ENCODE measurements around the gene DCAF6.

DCAF6 gene

GRCh38 chr1:167968569-167968968 lies 32.1 kb downstream of the DCAF6 start:
- no peak for DNase-seq (ENCODE audit: low spot score)

DNA sequence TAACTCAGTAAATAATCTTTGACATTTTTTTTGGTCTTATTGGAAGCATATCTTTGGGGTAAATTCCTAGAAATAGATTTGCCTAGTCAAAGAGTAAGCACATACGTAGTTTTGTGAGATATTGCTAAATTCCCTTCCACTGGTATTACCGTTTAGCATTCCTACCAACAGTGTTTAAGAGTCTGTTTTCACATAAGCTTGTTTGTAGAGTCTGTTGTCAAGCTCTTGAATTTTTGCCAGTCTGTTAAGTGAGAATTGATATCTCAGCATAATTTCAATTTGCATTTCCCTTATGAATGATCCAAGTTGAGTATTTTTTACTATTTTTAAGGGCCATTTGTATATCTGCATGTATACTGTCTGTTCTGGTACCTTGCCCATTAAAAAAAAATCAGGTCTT lies 37.3 kb downstream of the DCAF6 start:
- DNase-seq (ENCODE audit: low spot score), result no peak

GRCh38 chr1:167974698-167975097 lies 38.2 kb downstream of the DCAF6 start:
- no peak for DNase-seq (ENCODE audit: low spot score)

GRCh38 chr1:167977245-167977644 lies 40.8 kb downstream of the DCAF6 start:
- no peak for DNase-seq (ENCODE audit: low spot score)

DNA sequence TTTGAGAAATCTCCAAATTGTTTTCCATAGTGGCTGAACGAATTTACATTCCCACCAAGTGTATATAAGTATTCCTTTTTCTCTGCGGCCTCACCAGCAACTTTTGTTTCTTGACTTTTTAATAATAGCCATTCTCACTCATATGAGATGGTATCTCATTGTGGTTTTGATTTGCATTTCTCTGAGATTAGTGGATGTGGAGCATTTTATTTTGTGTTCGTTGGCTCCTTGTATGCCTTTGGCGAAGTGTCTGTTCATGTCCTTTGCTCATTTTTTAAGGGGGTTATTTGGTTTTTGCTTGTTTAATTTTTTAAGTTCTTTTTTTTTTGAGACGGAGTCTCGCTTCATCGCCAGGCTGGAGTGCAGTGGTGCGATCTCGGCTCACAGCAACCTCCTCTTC lies 45.5 kb downstream of the DCAF6 start:
- DNase-seq (ENCODE audit: low spot score), result no peak

- DNase-seq (ENCODE audit: low spot score), result no peak
These were observed 47.4 kb downstream of the DCAF6 start for GRCh38 chr1:167983797-167984420.

GRCh38 chr1:167984886-167985489 lies 48.5 kb downstream of the DCAF6 start:
- no peak for DNase-seq (ENCODE audit: low spot score)

GRCh38 chr1:167987174-167987573 lies 50.7 kb downstream of the DCAF6 start:
- no peak for DNase-seq (ENCODE audit: low spot score)

DNA sequence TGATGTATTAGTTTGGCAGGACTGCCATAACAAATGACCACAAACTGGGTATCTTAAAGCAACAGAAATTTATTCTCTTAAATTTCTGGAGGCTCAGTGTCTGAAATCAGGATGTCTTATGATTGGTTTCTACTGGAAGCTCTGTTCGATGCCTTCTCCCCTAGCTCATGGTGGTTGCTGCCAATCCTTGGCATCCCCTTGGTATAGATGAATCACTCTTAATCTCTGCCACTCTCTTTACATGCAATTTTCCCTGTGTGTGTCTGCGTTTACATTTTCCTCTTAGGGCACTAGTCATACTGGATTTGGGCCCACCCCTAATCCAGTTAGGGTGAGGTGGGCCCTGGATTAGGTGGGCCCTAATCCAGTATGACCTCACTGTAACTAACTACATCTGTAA lies 55.1 kb downstream of the DCAF6 start:
- no peak for DNase-seq (ENCODE audit: low spot score)

DNA sequence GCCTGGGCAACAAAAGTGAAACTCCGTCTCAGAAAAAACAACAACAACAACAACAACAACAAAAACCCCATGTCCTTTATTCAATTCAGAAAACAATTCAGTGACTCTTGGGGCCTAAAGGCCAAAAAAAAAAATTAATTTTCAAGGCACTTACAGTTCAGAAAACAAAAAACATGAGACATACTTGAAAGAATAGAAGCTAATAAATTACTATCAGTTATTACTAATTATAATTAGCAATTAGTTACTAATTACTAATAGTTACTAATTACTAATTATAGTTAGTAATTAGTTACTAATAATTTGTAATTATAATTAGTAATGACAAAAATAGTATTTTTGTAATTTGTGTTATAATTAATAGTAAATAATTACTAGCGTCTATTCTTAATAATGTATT lies 57.2 kb downstream of the DCAF6 start:
- no peak for DNase-seq (ENCODE audit: low spot score)

DNA sequence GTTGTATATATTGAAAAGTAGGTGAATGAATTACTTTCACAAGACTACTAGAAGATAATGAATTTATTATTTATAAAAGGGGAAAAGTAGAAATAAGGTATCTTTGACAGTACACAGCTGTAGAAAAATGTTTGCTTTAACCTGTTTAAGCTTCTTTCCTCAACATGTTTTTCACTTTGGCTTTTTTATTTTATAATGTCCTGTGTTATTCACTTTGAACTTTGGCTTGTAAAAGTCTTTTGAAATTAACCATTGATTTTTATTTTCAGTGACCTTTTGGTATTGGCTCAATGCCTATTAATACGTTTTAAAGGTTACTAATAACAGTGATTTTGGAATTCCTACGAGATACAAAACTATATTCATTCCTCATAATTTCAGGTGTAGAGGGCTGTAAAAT lies 58.1 kb downstream of the DCAF6 start:
- no peak for DNase-seq (ENCODE audit: low spot score)

DNA sequence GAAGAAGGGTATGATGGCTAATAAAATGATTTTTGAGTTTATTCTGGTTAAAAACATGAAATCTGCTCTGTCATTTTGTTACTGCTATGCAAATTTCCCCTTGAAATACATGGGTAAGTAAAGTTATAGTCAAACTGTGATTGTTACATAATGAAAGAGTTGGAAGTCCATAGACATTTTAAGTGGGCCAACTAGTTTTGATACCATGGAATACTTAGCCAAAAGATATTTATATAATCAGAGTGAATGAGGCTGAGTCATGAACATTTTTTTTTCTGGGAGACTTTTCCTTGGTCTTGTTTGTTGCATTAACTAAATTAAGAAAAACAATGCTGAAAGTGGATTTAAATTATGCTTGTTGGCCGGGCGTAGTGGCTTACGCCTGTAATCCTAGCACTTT lies 58.6 kb downstream of the DCAF6 start:
- no peak for DNase-seq (ENCODE audit: low spot score)

- DNase-seq (ENCODE audit: low spot score), result no peak
These were observed 59.8 kb downstream of the DCAF6 start for GRCh38 chr1:167996266-167996665.

- no peak for DNase-seq (ENCODE audit: low spot score)
These were observed 60.6 kb downstream of the DCAF6 start for GRCh38 chr1:167997037-167997575.

- no peak for DNase-seq (ENCODE audit: low spot score)
These were observed 63.4 kb downstream of the DCAF6 start for GRCh38 chr1:167999877-168000276.

- DNase-seq (ENCODE audit: low spot score), result no peak
These were observed 64.2 kb downstream of the DCAF6 start for GRCh38 chr1:168000656-168001055.

GRCh38 chr1:168001213-168001612 lies 64.7 kb downstream of the DCAF6 start:
- DNase-seq (ENCODE audit: low spot score), result no peak

DNA sequence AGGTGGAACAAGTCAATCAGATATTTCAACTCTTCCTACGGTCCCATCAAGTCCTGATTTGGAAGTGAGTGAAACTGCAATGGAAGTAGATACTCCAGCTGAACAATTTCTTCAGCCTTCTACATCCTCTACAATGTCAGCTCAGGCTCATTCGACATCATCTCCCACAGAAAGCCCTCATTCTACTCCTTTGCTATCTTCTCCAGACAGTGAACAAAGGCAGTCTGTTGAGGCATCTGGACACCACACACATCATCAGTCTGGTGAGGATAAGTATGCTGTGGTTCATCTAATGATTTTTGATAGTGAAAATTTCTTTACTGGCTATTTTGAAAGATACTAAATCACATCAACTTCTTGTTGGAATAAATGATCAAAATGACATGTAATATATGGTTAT lies 68.0 kb downstream of the DCAF6 start:
- DNase-seq (ENCODE audit: low spot score), result no peak

DNA sequence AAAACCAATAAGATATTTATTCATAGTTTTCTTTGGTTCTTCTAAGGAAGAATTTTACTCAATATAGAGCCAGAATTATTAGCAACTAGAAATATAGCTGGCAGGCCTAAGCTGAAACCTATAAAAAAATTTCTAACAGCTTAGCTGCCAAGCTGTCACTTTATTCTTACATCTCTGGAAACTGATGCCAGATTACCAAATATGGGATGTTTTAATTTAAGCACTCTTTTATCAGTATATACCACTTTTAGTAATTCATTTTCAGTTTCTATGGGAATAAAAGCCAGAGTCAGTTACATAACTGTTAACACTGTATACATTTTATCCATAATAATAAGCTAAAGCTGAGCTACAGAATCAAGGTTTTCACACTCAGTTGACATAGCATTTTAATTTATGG lies 69.0 kb downstream of the DCAF6 start:
- DNase-seq (ENCODE audit: low spot score), result no peak

GRCh38 chr1:168007691-168008090 lies 71.2 kb downstream of the DCAF6 start:
- DNase-seq (ENCODE audit: low spot score), result no peak

GRCh38 chr1:168008595-168008994 lies 72.1 kb downstream of the DCAF6 start:
- no peak for DNase-seq (ENCODE audit: low spot score)

DNA sequence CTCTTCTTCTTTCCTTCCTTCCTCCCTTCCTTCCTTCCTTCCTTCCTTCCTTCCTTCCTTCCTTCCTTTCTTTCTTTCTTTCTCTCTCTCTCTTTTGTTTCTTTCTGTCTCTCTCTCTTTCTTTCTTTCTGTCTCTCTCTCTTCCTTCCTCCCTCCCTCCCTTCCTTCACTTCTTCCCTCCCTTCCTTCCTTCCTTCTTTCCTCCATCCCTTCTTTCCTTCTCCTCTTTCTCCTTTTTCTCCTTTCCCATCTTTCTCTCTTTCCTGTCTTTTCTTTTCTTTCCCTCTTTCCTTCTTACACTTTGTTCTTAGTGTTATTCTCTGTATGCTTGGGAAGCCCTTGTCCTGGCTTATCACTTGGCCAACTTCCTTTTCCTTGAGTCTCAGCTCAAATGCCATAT lies 72.8 kb downstream of the DCAF6 start:
- no peak for DNase-seq (ENCODE audit: low spot score)

GRCh38 chr1:168019407-168019806 lies 82.9 kb downstream of the DCAF6 start:
- no peak for DNase-seq (ENCODE audit: low spot score)

DNA sequence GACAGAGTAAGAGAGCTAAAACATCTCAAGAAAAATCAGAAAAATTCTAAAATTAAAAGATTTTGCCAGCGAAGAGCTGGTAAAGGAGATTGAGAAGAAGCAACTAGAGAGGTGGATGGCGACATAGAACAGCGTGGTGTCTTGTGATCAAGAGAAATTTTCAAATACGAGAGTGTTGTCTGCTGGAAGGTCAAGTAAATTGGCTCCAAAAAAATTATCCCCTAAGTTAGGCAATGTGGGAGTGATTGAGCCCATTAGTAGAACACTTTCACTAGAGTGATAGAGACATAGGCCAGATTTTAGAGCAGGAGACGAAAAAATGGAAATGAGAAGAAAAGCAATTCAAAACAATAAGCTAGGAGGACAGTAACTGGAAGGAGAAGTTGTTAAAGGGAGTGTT lies 94.7 kb downstream of the DCAF6 start:
- no peak for DNase-seq (ENCODE audit: low spot score)

Data from CD4-positive, alpha-beta T cell treated with Interleukin-6 at 100 ng/mL for 8 hours (primary cell).